ENCODE measurements around the gene SRSF2. TPM values are rescaled to one million over a fixed set of nuclear protein-coding genes. Genes with fewer than 3 reads are reported as not detected.

The SRSF2 gene
- total and polyA plus RNA-seq, 9 of the 15 experiments (the other 6 are each of a cell fraction or from before 2014, with no cell fraction given), result 161 to 583 (median 393) TPM

DNA sequence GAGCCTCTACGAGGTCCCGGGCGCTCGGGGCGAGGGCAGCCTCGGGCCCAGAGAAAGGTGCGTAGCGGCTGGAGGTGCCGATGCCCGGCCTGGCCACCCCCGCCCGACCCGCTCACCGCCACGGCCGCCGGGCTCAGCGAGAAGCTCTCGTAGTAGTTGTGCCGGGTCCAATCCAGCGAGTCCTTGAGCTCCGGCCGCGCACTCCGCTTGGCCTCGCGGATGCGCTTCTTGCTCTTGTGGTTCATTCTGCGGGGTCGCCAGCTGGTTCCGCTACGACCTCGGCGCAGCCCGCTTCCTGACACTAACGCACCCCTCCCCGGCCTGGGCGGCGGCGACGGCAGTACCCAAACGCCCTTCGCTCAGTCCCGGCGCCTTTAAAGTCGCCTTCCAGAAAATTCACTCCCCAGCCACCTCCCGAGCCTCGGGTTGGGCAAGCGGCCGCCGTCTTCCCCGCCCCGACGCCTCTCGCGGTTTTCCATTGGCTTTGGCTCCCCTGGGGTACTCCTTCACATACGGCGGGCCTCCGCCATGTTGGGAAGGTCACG is 10.8 kb downstream of the SRSF2 start, which contains the start of gene JMJD6 (continued):
- no peak for TF ChIP-seq KAT7 (CRISPR knock-in tag; IDR thresholded peaks at IDR 0.05; ENCODE audit: borderline replicate concordance)
- TF ChIP-seq MXI1 (IDR thresholded peaks at IDR 0.05; ENCODE audit: low read depth, low read length), result no peak; the same call in 1 of the 2 replicates
- TF ChIP-seq, protein P1, sequence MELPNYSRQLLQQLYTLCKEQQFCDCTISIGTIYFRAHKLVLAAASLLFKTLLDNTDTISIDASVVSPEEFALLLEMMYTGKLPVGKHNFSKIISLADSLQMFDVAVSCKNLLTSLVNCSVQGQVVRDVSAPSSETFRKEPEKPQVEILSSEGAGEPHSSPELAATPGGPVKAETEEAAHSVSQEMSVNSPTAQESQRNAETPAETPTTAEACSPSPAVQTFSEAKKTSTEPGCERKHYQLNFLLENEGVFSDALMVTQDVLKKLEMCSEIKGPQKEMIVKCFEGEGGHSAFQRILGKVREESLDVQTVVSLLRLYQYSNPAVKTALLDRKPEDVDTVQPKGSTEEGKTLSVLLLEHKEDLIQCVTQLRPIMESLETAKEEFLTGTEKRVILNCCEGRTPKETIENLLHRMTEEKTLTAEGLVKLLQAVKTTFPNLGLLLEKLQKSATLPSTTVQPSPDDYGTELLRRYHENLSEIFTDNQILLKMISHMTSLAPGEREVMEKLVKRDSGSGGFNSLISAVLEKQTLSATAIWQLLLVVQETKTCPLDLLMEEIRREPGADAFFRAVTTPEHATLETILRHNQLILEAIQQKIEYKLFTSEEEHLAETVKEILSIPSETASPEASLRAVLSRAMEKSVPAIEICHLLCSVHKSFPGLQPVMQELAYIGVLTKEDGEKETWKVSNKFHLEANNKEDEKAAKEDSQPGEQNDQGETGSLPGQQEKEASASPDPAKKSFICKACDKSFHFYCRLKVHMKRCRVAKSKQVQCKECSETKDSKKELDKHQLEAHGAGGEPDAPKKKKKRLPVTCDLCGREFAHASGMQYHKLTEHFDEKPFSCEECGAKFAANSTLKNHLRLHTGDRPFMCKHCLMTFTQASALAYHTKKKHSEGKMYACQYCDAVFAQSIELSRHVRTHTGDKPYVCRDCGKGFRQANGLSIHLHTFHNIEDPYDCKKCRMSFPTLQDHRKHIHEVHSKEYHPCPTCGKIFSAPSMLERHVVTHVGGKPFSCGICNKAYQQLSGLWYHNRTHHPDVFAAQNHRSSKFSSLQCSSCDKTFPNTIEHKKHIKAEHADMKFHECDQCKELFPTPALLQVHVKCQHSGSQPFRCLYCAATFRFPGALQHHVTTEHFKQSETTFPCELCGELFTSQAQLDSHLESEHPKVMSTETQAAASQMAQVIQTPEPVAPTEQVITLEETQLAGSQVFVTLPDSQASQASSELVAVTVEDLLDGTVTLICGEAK (IDR thresholded peaks at IDR 0.05), result no peak
- TF ChIP-seq, protein P1 (CRISPR knock-in tag; IDR thresholded peaks at IDR 0.05), result no peak
- TF ChIP-seq RBM15 (IDR thresholded peaks at IDR 0.05; ENCODE audit: insufficient read depth, low read length), result no peak
- no peak for TF ChIP-seq SNRNP70 (optimal IDR thresholded peaks at IDR 0.05; ENCODE audit: low read depth, low read length)
- TF ChIP-seq ZNF316 (IDR thresholded peaks at IDR 0.05), result no peak
- TF ChIP-seq ZKSCAN1 (IDR thresholded peaks at IDR 0.05; ENCODE audit: low read depth, low read length), result no peak
- TF ChIP-seq ZNF57 (CRISPR knock-in tag; IDR thresholded peaks at IDR 0.05), result no peak
- no peak for TF ChIP-seq HIVEP1 (CRISPR knock-in tag; IDR thresholded peaks at IDR 0.05)
- TF ChIP-seq, protein P2, sequence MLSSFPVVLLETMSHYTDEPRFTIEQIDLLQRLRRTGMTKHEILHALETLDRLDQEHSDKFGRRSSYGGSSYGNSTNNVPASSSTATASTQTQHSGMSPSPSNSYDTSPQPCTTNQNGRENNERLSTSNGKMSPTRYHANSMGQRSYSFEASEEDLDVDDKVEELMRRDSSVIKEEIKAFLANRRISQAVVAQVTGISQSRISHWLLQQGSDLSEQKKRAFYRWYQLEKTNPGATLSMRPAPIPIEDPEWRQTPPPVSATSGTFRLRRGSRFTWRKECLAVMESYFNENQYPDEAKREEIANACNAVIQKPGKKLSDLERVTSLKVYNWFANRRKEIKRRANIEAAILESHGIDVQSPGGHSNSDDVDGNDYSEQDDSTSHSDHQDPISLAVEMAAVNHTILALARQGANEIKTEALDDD (IDR thresholded peaks at IDR 0.05), result no peak
- 0 out of 2 replicates have a peak, but pooled peaks have one; percentile 40 for TF ChIP-seq HDAC8 (tag; IDR thresholded peaks at IDR 0.05)
- no peak for TF ChIP-seq ZNF668 (CRISPR knock-in tag; IDR thresholded peaks at IDR 0.05)
- peak; percentile 67 for TF ChIP-seq KDM5B (IDR thresholded peaks at IDR 0.05; ENCODE audit: insufficient replicate concordance, low read depth, low read length)
- 0 out of 2 replicates have a peak, but pooled peaks have one; percentile 12 for TF ChIP-seq ZC3H4 (CRISPR knock-in tag; IDR thresholded peaks at IDR 0.05; ENCODE audit: borderline replicate concordance)
- TF ChIP-seq, protein P3, sequence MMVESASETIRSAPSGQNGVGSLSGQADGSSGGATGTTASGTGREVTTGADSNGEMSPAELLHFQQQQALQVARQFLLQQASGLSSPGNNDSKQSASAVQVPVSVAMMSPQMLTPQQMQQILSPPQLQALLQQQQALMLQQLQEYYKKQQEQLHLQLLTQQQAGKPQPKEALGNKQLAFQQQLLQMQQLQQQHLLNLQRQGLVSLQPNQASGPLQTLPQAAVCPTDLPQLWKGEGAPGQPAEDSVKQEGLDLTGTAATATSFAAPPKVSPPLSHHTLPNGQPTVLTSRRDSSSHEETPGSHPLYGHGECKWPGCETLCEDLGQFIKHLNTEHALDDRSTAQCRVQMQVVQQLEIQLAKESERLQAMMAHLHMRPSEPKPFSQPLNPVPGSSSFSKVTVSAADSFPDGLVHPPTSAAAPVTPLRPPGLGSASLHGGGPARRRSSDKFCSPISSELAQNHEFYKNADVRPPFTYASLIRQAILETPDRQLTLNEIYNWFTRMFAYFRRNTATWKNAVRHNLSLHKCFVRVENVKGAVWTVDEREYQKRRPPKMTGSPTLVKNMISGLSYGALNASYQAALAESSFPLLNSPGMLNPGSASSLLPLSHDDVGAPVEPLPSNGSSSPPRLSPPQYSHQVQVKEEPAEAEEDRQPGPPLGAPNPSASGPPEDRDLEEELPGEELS (CRISPR knock-in tag; IDR thresholded peaks at IDR 0.05; ENCODE audit: borderline replicate concordance), result 0 out of 2 replicates have a peak, but pooled peaks have one; percentile 58
- TF ChIP-seq ZNF263 (CRISPR knock-in tag; IDR thresholded peaks at IDR 0.05; ENCODE audit: borderline replicate concordance), result 0 out of 2 replicates have a peak, but pooled peaks have one; percentile 4

All from K562 (cell line).